Activated T-cell treated with anti-CD3 and anti-CD28 coated beads for 4 hours (primary cell): Measurements from ENCODE around the gene SRGN.
"Not testable (repeated sequence)": the region's sequence is repeated elsewhere in the genome, so short reads cannot be mapped to it uniquely, and the experiment has no call there.

Experiments
- DNase-seq: peaks from one replicate; pipeline ENCODE4 v3.0.0-alpha.2; 2020

SRGN gene, protein sequence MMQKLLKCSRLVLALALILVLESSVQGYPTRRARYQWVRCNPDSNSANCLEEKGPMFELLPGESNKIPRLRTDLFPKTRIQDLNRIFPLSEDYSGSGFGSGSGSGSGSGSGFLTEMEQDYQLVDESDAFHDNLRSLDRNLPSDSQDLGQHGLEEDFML

DNA sequence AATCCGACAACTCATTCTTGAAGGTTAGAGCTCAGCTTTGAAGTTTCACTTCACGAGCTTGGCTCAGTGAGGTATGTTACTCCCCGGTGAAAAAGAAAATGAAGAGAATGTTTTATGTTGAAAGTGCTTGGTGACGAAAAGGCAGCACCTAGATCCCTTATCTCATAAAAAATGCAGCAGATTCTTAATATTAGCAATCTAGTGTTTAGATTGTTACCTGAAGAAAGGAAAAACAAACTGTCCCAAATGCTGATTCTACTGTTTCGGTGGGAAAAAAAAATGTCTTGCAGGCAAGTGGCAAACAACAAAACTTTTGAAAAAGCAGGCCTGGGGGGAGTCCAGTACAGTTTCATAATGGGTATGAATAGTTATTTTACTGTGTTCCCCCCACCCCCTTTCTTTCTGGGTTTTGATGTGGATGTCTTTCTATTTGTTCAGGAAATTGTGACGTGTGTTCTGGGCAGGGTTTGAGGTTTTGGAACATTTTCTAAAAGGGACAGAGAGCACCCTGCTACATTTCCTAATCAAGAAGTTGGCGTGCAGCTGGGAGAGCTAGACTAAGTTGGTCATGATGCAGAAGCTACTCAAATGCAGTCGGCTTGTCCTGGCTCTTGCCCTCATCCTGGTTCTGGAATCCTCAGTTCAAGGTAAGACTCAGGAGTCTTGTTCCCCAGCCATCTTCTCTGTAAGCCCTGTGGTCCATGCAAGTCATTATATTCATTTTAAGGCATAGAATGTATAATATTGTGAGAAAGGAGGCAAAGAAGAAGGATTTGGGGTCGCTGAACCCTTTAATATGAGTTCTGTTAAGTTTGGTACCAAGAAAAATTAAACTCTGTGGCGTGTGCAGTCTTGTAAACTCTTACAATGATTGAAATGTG is at the start of gene SRGN:
SRGN (plus strand) TSS at position 514 of the 881 bp plus-strand sequence; CDS start at position 569, 55 bp downstream.
- DNase-seq, result peak; percentile 67

DNA sequence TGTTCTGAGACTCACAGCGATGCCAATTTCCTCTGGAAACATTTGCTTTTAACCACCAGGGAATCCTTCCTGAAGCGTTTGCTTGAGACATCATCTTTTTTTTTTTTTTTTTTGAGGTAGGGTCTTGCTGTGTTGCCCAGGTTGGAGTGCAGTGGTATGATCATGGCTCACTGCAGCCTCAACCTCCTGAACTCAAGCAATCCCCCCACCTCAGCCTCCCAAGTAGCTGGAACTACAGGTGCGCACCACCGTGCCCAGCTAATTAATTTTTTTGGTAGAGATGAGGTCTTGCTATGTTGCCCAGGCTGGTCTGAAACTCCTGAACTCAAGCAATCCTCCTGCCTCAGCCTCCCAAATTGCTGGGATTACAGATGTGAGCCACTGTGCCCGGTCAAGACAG is 47.0 kb upstream of the SRGN start:
- DNase-seq, result not testable (repeated sequence)

DNA sequence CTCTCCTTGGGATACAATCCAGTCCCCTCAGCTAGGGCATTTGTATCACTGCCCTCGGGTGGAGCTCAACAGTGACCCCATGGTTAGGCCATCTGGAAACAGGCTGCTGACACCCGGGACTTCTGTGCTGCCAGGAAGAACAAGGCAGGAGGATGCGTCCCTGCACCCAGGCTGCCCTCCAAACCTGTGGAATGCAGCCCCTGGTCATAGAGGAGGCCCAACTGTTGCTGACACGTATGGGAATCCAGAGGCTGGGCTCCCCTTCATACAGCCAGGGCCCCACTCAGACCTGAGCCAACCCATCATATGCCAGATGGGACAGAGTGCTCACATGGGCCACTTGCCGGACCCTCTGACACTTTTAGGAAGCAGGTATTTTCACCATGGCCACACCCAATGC is 45.5 kb upstream of the SRGN start:
- DNase-seq, result no peak

DNA sequence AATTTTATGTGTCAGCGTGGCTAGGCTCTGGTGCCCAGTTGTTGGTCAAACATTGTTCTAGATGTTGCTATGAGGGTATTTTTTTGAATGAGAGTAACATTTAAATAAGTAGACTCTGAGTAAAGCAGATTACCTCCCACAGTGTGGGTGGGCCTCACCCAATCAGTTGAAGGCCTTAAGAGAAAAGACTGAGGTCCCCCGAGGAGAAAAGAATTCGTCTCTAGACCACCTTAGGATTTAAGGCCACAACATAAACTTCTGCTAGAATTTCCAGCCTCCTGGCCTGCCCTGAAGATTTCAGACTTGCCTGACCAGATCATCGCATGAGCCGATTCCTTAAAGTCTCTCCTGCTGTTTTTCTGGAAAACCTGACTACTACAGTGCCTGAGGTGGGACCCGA is 45.1 kb upstream of the SRGN start:
- no peak for DNase-seq

DNA sequence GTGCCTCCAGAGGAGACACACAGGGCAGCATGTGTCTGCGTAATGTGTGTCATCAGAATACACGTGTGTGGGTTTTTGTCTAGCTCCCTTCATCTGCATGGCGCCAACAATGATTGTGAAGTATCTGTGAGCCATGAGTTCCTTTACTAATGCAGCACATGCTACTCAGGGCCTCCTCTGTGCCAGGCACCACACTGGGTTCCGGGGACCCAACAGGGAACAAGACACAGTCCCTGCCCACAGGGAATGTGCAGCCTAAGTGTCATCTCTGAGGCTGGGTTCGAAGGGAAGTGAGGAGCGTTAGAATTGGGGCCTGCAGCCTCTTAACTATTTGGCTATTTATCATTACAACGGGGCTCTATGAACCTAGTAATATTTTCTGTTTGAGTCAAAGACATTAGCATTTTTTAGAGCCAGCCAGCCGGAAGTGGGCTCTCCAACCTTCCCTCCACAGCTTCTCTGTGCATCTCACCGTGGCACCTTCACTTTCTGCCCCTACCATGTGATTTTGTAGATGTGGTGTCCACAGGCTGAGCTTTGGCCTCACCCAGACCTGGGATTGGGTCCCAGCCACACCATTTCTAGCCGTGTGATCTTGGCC is 43.9 kb upstream of the SRGN start:
- no peak for DNase-seq

DNA sequence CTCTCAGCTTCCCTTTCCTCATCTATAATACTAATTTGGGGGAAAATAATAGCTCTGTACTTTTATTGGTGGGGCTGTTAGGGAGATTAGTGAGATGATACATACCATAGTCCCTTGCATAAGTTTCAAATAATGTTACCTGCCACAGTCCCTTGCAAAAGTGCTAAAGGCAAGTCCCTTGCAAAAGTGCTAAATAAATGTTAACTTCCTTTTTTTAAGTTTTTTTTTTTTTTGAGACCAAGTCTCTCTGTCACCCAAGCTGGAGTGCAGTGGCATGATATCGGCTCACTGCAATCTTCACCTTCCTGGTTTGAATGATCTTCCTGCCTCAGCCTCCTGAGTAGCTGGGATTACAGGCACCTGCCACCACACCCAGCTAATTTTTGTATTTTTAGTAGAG is 43.4 kb upstream of the SRGN start:
- DNase-seq, result no peak

DNA sequence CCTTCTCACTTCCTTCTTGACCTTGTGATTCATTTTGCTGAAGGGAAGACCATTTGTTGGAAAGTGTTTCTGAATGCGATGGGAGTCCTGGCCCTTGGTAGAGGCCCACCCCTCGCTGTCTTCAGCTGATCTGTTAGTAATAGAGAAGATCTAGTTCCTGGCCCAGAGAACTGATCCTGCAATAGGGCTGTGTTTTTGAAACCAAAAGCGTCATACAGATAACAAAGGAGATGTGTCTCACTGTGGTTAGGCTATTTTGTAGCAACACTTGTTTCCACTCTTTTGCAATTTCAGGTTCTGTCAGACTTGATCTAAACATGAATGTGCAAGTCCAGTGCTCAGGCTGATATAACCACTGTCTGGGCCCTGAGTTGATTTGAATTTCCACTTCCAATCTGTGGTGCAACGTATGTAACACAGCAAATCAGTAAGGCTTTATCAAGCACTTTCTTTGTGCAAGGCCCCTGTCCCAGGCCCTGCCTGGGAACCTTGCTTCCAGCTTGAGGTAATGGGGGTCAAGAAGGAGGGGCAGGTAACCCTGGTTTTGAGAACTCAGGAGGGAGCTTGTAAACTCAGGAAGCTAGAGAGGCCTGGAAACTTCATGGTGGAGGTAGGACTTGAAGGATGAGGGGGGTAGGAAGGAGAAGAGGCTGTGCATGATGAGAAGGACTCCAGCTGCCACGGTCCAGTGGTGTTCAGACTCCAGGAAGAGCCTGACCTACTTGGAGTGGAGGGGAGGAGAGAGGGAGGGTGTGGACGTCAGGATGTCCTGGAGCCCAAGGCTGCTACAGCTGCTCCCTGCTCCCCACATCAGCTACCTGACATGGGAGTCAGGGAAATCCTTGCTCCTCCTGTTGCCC is 42.2 kb upstream of the SRGN start:
- no peak for DNase-seq

DNA sequence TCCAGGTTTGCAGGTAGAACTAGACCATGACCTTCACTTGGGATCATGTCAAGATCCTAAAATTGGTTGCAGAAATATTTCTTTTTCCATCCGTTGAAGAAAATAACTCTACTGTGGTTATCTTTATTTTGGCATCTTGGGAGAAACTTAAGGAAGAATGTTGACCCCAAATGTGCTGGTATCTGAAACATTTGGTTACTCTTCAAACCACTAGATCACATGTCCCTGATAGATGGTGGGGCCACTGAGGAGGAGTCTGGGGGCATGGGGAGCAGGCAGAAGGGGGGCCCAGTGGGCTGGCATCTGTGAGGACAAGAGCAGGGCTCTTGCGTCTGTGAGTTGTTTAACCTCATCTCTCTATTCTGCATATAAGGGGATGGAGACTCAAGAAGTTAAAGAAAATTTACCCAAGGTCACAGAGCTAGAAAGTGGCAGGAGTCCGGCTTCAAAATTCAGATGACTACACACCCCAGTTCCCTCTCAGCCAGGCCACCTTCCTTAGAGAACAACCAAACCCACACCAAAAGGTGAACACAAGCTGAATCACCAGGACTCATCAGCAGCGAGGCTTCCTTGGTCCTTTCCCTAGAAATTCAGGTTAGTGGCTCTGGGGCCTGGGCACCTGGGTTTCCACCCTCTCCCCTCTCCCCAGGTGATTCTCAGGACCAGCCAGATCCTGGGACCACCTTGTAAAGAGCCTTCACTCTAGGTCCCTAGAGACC is 40.6 kb upstream of the SRGN start:
- no peak for DNase-seq

DNA sequence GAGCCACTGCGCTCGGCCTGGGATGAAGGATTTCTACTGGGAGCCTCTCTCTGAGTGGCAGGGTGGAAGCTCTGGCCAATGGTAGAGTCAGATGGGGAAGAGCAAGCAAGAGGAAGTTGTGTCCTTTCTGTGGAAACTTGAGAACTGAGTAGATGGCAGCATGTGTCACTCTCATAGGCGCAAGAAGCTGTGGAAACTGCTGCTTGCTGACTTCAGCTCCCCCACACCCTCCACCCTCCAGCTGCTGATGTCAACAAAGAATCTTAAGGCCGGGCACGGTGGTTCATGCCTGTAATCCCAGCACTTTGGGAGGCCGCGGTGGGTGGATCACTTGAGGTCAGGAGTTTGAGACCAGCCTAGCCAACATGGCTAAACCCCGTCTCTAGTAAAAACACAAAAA is 39.8 kb upstream of the SRGN start:
- DNase-seq, result no peak

DNA sequence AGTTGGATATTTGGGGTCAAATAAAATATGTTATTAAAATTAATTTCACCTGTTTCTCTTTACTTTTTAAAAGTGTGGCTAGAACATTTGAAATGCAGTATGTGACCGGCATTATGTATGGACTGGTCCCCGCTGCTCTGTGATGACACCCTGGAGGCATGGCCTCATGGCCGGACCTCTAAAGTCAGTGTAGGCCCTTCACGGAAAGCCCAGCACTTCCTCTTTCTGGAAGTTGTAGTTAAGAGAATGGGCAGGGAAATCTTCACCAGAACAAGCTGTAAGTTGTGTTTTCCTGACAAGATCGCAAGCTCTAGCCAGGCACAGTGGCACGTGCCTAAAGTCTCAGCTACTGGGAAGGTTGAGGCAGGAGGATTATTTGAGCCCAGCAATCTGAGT is 38.3 kb upstream of the SRGN start:
- DNase-seq, result no peak

DNA sequence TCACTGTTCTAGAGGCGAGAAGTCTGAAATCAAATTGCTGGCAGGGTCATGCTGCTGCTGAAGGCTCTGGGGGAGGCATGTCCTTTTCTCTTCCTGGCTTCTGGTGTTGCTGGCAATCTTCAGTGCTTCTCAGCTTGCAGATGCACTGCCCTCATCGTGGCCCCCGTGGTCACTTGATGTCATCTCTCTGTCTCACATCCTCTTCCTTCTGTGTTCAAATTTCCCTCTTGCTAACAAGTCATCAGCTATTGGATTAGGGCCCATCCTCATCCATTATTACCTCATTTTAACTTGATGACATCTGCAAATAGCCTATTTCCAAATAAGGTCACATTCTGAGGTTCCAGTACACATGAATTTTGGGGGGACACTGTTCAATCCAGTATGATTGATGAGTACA is 36.6 kb upstream of the SRGN start:
- DNase-seq, result no peak

DNA sequence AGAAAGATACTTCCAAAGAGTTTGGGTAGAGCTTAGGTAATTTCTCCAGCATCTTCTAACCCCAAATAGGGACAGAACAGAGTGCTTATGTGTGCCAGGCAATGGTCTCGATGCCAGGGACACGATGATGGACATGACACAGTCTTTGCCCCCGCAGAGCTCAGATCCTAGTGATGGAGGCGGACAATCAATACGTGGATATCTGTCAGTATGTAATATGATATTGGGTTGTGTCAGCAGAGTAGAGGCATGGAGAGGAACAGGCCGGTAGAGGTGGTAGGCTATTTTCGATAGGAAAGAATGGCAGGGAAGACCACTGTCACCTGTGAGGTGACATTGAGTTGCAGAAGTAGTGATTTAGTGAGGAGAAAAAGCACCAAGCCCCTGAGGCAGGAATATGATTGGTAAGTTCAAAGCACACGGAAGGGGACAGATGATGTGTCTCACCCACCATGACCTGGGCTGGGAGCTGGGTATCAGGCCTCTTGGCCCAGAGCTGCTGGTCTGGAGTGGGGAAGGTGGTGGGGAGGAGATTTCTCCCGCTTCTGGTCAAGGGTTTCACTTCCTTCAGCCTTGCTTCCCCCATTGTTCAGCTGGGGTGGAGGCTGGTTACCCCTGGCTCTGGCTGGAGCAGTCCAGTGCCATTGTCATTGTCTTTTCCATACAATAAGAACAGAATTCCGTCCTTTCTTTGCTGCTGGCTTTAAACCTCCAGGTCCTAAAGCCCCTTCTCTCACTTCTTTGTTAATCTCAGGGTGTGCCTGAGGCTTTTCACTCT is 36.0 kb upstream of the SRGN start:
- no peak for DNase-seq

DNA sequence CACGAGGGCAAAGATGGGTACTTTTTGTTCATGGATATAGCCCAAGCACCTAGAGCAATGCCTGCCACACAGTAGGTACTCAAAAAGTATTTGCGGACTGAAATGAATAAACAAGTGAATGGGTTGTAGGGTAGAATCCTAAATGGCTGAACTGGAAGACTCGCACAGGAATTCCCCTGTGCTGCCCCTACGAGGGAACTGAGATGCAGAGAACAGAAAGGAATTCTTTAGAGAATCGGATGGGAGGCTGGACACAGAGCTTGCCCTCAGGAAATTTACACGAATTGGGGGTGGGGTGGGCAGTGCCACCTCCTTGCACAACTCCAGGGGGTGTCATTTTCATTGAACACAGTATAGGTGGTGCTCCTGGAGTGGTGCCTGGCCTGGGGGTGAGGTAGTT is 35.2 kb upstream of the SRGN start:
- DNase-seq, result no peak

DNA sequence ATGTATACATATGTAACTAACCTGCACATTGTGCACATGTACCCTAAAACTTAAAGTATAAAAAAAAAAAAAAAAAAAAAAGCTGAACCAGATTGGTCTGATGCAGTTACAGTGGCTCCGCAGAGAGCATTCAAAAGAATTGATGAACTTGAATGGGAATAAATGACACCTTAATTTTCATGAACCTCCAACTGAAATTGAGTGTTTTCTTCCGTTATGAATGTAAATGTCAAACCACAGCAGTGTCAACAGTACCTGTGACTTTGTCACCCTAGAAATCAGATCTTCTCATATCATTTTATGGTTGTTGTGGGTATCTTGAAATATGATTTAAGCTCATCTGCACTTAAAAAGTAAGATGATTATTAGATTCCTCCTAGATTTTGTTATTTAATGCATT is 32.7 kb upstream of the SRGN start:
- DNase-seq, result no peak

DNA sequence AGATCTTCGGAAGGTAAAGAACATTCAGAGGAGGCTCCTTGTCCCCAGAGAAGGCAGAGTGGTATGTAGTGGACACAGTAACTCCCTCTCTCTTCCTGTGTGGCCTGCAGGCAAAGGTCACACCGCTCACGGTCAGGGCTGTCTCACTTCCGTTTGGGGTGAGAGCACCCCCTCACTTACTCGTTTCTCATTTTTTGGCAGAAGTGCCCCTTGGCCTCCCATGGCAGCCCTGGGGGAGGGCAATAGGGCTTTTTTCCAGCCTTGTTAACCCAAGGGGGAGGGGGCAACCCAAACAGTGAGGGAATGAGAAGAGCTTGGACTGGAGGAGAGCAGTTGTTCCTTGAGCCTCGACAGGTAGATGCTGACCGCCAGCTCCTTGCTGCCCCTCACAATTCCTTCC is 31.8 kb upstream of the SRGN start:
- no peak for DNase-seq

DNA sequence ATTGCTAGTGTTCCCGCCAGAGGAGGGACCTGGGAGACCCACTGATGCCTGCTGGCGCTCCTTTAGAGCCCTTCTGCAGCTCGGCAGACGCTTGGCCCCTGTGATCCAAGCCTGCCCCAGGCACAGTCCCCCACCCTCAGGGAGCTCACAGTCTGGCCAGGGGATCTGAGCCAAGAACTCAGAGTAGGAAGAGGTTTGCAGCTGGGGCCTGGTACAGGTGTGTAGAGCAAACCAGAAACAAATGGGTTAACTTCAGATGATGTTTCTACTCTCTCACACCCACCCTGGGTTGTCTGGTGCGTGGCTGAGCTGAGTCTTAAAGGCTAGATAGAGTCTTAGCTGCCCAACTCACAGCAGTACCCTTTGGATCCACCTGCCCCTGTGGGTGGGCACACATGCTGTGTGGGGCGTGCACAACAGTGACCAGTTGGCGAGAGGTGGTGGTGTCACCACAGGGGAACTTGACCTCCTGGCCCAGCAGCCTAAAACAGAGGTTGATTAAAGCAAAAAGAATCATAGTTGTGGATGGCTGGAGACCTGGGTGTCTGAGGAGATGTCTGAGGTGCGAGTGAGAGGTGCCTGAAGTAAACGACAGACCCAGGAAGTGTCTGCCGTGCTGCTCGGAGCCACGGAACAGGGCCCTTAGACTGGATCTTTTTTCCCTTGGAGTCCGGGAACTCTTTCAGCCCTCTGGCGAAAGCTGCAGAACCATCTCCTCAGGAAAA is 31.2 kb upstream of the SRGN start:
- DNase-seq, result no peak

DNA sequence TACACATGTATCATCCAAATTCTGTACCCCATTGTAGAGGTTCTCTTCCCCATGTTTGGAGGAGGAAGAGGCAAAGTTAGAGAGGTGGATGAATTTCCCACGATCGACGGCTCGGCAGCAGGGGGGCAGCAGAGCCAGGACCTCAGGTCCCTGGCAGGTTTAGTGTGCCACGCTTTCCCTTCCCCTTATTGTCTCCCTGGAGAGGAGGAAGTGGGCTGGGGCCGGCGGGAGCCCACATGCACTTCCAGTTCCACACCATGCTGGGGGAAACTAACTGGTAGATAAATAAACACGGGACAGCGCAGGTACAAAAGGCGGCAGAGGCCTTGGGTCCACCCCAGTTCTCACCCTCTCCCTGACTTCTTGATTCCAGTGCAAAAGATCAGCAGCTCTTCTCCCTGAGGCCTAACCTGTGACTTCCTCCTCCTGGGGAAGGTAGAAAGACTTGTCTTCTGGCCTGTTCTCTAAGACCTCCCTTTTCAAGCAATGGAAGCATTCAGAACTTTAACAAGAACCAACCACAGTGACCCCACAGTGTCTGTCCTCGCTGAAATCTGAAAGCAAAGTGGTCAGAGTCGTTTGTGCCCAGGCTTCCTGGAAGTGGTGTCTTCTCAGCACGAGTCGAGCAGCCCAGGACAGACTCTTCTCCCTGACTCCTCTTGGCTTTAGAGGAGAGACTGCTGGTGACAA is 30.5 kb upstream of the SRGN start:
- DNase-seq, result no peak

DNA sequence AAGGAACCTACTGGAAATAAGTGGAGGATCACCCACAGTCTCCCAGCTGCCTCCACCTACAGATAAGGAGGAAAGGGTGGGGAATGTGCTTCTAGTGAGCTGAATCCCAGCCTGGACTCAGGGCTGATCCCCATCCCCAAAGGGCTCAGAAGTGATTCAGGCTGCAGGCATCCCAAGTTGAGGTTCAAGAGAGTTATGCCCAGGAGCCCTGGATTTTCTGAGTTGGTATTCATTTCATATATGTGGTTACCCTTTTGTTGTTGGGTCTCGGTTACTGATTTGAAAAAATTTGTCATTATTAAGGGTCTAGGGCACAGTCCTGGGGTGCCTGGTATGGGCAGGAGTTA is 30.0 kb upstream of the SRGN start:
- no peak for DNase-seq

DNA sequence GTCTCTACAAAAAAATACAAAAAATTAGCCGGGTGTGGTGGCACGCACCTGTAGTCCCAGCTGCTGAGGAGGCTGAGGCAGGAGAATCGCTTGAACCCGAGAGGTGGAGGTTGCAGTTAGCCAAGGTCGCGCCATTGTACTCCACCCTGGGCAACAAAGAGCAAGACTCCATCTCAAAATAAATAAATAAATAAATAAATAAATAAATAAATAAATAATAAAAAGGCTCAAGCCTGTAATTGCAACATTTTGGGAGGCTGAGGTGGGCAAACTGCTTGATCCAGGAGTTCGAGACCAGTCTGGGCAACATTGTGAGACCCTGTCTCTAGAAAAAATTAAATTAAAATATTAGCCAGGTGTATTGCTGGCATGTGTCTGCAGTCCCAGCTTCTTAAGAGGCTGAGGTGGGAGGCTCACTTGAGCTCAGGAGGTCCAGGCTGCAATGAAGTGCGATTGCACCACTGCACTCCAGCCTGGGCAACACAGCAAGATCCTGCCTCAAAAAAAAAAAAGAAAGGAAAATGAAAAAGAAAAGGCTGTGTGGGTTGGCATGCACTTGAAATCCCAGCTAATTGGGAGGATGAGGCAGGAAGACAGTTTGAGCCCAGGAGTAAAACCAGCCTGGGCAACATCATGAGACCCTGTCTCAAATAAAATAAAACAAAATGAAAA is 27.6 kb upstream of the SRGN start:
- no peak for DNase-seq
